NCI-H524 treated with DMSO at 0.1 percent for 48 hours (cell line): ENCODE measurements around the gene ZDHHC8.

ENCODE experiments used
- DNase-seq: peaks from one replicate; lab custom pipeline; 2025; lab: John Stamatoyannopoulos, UW

The ZDHHC8 gene

DNA sequence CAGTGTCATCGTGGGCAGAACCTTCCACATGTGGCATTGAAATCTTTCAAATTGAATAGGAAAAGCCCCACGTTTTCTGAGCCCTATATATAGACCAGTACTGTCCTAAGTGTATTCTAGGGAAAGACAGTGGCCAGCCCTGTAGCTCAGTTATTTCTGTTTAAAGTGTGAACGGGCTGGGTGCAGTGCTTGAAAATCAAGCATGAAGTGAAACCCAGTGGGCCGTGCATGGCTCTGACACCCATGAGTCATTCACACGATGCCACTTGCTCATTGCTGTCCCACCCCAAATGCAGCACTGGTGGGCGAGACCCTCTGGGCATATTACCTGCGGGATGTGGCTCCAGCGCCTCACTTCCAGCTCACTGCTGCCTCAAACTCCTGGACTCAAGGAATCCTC, 49.0 kb downstream of the ZDHHC8 start:
- DNase-seq, result no peak

DNA sequence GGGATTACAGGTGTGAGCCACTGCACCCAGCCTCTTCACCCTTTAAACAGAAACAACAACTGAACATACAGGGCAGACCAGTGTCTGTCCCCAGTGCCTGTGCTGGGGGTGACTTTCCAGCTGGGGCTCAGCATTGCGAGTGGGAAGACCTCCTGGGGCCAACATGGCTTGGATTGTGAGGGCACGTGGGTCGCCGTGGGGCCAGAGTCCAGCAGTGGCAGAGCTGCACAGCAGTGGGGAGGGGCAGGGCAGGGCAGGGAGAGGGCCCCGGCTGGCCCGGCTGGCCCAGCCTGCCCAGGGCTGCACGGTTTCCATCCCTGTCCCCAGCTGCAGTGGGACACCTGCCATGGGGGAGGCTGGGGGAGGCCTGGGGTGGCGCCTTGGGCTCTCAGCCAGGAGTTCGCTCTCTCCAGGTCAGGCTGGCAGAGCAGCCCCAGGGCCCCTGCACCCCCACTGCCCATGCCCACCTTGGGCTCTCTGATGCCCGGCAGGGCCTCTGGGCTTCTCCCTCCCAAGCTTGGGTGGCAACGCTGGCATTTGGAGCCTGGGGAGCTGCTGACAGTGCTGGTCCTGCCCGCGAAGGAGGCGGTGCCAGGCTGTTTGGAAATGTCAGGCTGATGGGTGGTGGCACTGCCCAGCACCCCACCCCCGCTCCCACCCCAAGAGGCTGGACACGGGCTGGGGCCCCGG, 49.7 kb downstream of the ZDHHC8 start:
- DNase-seq, result no peak

DNA sequence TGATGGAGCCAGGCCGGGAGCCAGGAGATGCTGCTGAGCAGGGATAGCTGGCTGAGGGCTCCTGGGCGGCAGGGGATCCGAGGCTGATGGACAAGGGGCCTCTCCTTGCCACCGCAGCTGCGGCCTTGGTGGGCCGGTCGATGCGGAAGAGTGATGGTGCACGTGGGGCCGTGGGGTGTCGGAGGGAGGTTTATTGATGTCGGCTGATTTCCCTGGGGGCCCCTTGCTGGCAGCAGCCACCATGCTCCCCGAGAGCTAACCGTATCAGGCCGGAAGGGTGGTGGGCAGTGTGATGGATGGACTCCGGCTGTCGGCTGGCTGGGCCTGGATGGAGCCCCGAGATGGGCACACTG, 50.3 kb downstream of the ZDHHC8 start:
- DNase-seq, result no peak

DNA sequence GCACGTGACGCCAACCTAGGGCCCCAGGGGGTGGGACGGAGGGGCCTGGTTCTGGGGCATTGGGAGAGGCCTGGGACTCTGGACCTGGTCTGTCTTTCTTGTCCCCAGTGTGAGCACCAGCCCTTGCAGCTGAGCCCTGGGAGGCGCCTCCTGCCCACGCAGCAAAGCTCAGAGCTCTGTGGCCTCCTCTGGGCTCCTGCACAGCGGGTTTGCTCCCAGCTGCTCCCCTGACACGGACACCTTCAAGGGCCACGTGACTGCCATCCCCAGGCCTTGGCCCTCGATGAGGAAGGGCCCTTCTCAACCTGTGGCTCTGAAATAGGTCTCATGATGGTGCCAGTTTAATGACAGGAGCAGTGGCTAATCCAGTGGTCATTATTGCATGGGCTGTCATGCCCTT, 50.8 kb downstream of the ZDHHC8 start:
- no peak for DNase-seq

DNA sequence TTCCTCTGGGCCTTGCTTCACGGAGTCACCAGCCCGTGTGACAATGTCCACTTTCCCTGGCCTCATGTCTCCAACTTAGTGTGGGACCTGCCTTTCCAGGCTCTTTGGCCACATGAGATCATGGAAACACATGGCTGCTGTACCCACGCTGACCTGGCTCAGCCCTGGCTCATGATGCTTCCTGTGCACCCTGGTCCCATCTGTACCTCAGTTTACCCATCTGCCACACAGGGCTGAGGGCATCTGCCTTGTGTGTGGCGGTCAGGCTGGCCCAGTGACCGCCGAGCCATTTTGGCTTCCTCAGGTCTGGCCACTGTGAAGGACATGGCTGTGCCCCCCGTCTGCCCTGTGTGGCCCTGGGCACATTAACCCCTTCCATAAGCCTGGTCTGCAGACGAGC, 51.5 kb downstream of the ZDHHC8 start:
- no peak for DNase-seq

DNA sequence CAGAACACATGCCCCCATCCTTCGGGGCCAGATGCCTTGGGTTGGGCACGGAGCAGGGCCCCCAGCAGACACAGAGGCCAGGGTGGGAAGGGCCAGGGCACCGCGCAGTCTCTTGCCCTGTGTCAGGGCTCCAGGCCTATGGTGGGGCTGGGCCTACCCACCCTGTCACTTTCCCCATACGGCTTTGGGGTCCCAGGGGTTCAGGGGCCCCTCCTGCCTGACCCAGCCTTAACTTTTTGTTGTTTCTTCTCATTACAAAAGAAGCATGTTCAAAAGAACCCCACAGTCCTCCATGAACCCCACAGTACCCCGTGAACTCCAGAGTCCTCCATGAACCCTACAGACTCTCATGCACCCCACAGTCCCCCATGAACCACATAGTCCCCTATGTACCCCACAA, 52.2 kb downstream of the ZDHHC8 start:
- DNase-seq, result no peak

DNA sequence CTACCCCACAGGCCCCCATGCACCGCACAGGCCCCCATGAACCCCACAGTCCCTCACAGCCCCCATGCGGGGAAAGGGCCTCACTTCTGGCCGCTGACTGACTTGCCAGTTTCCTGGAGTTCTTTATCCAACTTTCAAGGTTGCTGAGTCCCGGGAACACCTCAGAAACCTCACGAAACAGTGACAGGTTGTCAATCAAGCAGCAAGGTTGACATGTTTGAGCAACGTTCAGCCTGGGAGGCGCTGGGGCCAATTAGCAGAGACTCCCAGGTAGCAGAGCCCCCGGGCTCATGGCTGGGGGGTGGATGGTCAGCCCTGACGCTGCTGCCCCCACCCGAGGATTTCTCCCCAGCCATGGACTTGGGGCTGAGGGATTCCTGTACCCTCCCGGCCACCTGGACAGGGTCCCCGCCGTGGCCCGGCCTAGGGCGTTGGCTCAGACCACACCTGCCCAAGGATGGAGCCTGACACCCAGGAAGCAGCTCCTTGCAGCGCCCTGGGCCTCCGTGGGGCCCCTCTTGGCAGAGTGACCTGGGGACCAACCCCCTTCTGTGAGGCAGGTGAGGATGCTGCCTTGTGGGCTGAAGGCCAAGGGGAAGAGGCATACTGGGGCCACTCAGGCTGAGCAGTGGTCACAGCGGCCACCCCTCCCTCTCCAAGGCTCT, 53.0 kb downstream of the ZDHHC8 start:
- no peak for DNase-seq

DNA sequence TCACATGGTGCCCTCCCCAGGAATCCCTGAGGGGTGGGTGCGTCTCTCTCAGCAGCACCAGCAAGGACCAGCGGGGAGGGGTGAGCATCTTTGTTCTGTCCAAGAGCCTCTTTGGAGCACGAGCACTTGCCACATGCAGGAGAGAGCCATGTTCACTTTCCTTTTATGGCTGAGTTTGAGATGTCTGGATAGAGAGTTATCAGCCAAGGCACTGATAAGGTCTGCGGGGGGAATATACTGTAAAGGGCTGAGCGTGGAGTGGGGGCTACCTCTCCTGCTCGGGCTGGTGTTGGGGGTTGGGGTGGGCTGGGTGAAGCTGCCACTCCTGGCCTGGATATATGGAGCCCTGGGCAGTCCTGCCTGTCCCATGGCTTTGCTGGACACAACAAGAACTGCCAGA, 54.1 kb downstream of the ZDHHC8 start:
- DNase-seq, result no peak

DNA sequence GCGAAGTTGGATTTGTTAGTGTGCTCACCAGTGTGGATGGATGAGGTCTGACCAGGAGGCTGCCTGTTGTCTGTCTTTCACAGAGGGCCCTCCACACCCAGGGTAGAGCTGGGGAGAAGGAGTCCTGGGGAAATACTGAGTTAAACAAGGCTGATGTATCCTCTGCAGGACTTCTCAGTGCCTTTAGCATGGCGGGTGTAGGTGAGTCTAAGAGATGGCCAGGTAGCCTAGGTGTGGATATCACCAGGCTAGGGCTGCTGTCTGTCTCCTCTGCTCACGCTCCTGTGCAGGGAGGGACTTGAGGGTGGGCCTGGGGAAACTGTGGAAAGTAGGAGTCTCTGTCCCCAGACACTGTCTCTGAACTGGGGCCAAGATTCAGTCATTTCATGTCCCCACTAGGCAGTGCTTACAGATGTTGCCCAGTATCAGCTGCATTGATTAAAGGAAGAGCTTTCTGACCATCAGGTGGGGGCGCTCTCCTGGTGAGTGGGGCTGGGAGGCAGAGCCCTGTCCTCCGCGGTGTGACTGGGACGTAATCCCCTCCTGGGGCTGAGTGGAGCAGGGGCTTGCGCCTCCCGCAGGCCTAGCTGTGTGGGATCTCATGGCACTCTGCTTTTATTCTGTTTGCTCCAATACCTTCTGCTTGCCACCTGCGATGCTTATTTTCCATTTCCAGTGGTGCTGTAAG, 54.7 kb downstream of the ZDHHC8 start:
- peak; percentile 52 for DNase-seq

DNA sequence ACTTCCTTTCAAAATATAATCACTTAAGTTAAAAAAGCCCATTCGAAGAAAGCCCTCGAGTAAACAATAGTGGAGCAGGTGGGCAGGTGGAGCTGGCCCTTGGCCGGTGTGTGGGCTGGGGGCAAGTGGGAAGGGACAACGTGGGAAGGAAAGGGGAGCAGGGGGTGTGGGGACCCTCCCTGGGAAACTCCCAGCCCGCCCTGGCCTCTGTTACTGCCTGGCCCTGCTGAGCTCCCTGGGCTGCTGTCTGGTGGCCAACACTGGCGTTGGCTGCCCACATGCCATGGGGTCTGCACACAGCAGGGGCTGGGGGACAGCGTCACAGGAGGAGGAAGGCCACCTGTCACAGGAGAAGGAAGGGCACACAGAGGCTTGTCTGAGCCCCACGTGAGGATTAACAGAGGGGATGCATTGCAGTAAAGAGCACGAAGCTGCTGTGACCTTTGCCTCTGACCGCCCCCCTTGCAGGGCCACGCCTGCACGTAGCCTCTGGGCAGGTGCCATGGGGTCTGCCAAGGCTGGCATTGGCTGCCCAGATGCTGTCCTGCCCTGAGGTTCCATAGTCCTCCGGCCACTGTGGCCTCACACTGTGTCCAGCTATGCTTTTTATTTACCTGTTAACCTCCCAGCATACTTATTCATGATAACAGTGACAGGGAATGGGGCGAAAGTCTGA, 55.4 kb downstream of the ZDHHC8 start:
- no peak for DNase-seq

DNA sequence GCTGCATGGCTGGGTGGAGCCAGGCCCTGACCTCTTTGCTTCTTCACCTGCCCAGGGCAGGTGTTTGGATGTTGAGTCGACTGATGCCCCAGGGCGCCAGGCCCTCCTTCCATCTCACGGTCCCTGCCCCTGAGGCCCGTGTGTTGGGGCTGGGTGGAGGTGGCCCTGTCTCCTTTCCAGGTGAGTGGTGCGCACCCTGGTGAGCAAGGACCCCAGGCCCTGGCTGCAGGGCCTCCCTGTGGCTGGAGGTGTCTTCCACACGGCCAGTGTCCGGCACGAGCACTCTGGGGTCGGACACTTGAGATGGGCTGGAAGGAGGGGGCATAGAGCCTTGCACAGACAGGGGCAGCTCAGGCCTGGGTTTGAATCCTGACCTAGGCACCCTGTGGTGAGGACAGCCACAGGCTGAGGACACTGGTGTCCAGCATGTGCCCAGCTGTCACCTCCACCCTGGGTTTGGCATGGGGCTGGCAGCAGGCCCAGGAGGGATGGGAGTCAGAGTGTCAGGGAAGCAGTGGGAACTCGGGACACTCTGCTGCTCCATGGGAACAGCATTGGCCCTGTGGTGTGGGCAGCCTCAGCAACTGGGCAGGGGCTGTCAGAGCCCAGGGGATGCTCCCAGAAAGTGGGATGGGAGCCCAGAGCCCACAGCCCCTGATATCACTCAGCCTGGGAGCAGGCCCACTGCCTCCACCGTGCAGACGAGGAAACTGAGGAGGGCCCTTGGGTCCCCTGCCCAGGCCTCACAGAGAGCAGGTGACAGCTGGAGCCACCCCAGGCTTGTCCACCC, 56.4 kb downstream of the ZDHHC8 start:
- DNase-seq, result no peak

DNA sequence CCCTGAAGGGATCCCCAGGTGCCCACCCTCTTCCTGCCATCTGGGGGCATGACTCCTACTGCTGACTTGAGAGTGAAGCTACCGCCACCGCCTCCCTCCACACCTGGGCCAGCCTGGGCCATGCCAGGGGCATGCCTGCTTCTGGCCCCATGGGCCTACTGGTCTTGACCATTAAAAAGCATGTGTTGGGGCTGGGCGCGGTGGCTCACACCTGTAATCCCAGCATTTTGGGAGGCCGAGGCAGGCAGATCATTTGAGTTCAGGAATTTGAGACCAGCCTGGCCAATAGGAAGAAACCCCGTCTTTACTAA, 56.9 kb downstream of the ZDHHC8 start:
- DNase-seq, result no peak

DNA sequence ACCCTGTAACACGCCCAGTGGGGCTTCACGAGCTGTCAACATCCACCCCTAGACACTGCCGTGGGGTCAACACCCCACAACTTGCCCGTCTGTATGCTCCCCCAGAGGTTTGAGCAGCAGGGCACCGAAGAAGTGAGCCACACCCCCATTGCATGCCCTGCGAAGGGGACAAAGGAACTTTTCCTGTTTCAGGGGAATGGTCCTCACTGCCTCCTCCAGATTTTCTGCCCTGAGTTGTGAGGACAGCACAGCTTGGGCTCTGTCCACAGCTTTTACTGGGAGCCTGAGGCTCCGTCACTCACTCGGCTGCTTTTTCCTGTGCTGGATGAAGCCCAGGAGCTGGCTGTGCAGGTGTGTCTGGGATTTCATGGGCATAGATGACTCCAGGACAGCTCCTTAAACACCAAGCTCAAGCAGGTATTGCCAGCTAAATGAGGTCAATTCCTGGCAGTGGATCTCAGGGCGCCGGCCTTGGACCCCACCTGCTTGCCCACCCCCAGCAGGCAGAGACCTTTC, 59.5 kb downstream of the ZDHHC8 start:
- DNase-seq, result no peak

DNA sequence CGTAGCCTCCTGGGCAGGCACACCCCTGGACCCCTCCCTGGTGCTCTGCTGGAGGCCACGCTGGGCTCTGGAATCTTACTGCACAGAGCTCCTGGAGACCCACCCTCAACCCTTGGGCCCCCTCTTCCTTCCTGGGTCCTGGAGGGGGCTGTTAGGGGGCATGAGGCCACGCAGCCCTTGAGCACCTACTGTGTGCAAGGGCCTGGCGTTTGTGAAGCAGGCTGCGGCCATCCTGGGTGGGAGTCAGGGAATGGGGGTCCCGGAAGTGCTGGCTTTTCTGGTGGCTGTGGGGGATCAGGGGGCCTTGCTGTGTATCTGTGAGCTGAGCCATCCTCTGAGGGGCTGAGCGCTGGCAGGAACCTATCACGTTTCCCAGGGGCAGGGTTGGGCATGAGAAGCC, 60.2 kb downstream of the ZDHHC8 start:
- DNase-seq, result no peak

DNA sequence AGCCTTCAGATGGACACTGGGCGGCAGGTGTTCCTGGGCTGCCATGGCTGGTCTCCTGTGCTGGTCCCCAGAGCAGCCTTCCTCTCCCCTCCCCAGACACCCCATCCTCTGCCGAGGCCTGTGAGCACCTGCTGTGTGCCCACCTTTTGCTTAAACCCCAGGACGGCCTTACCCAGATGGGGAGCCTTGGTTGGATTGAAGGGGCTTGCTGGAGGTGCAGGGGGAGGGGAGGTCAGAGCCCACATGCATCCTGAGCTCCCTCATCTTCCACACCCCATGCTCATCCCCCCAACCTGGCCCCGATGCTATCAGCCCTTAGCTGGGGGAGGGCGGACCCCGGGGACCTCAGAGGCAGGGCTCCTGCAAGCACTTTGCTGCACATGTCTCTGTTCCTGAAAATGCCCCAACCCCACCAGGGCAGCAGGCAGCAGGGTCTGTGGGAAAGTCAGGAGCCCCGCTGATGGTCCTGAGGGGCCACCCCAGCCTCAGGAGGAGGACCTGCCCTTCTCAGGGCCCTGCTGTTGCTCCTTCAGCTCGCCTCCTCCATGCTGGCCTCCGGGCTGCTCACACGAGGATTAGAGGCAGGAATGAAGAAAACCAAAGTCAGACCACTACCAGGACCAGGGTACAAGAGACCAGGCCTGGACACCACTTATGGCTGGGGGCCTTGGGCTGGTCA, 60.8 kb downstream of the ZDHHC8 start:
- no peak for DNase-seq

DNA sequence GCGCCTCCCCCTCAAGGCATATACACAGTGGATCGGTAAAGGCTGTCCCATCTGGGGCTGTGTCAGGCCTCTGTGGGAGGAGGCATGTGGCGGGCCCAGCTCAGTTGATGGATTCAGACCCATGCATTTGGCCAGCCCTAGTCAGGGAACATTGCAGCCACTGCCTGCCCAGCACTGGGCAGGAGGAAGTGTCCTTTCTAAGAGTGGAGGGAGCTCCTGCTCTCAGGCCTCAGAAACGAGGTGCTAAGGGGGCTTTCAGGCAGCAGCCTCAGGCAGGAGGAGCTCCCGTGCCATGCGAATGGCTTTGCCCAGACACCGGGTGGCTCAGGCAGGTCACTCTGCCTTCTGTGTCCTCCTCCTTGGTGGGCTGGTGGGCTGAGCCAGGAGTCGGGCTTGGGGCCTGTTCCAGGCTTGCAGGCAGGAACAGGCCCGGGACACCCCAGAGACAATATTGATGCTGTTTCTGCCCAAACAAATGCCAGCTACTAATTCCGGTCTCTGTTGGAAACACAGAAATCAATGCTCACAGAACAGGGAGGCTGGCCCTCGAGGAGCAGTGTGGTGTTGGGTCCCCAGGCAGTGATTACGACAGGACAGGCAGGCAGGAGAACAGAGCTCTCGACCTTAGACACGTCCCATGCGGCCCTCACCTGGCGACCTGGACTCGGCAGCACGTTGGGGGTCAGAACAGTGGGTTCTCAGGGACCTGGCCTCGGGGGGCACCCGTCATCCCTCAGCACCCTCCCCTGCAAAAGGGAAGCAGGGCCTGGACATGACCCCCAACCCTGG, 61.6 kb downstream of the ZDHHC8 start:
- DNase-seq, result no peak

DNA sequence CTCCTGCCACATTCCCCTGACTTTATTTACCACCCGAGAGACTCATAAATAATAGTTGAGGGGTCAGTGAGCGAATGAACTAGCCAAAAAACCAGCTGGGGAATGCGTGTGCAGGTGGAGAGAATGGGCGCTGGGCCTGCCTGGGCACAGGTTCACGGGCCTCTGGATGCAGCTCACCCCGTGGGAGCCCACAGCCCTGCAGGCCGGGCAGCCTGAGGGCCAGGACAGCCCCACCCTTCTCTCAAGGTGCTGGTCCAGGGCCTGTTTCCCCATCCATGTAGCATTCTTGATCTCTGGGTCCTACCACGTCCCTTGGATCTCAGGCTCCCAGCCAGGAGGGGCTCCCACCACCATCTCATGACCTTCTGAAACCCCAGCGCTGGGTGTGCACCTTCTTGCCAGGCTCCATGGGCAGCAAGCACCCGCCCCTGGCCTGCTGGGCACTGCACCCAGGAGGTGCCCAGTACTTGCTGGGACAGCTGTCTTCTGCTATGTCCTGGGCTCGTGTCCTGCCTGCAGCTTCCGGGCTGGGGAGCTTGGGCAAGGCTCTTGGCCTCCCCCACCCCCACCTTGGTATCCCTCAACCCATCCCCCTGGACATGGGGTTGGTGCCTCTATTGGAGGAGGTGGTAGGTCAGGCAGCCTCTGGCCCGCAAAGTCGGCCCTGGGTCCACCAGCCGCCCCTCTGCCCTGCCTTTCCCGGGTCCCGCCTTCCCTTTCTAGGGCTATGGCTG, 62.3 kb downstream of the ZDHHC8 start:
- DNase-seq, result no peak

DNA sequence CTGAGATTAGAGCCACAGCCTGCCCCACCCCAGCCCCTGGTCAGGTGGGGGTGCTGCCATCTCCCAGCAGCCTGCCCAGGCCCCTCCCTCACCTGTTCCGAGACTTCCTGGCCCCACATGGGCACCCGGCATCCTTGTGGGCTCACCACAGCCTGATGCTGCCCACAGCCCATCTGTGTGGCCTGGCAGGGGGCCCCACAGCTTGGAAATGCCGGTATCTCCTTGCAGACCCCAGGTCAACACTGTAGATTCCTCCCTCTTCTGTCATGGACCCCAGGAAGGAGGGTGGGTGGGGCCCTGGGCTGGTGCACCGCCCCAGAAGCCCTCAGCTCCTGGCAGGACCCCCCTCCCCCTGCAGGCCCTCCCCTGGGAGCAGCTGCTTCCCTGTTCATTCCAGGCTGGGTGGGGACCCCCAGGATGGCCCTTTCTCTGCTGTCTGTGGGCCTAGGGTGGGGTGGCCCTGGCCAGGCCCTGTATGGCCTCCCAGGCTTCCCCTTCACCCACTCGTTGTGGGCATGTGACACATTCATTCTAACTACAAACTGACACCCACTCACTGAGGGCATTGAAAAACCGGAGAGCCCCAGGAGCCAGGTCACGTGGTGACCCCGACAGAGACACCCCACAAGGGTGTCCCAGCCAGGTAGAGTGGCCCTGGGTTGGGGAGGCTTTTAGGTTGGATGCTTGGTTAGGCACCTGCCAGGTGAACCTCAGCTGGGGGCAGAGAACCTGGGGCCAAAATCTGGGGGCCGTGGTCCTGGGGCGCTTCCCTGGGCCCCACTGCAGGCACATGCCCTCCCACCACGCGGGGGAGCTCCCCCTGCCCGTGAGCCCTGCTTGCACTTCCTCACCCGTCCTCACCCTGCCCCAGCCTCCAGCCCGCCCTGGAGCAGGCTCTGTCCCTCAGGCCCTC, 63.3 kb downstream of the ZDHHC8 start:
- no peak for DNase-seq
